Measurements from ENCODE around the gene SPCS1.
"Not testable (repeated sequence)": the region's sequence is repeated elsewhere in the genome, so short reads cannot be mapped to it uniquely, and the experiment has no call there.

Gene SPCS1

DNA sequence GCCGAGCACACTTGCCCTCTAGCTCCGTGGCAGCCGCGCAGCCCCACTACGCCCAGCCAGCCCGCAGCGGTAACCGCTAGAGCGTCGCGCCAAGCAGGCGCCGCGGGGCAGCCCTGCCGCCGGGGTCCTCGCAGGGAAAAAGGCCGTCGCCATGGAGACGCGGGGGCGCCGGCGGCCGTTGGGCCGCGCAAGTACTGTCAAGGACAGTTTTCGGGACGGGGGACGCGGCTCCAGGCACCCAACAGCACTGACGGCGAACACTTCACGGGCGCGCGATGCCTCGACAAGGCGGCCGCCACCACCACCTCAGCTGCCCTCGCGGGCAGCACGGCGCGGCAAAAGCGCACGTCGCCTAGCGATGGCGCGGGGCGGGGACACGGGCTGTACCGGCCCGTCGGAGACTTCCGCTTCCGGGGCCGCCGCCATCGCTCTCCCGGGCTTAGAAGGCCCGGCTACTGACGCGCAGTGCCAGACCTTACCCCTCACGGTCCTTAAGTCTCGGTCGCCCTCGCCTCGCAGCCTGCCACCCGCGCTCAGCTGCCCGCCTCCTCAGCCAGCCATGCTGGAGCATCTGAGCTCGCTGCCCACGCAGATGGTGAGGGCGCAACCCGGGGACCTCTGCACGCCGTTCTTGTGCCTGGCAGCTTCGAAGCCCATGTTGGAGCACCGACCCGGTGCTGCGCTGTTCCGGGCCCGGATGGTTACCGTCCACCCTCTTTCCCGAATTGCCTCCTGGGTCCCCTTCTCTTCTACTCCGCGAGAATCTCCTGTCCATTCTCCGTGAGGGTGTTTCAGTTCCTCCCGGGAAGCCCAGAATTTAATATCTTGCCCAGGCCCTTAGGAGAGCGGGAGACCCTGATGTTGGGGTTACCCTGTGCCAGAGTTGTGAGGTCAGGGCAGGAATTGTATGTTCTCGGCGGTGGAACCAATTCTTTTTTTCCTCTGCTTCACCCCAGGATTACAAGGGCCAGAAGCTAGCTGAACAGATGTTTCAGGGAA lies at the start of gene SPCS1, which contains the start of gene GLT8D1:
Gene SPCS1, plus strand, starts transcription at position 419 of the 999 bp plus-strand sequence. Its CDS starts 141 bp downstream, at position 560.
Gene GLT8D1, minus strand, starts transcription at position 104 of the 999 bp plus-strand sequence. CDS start 5,331 bp downstream, outside the sequence.
- peak; percentile 82 for DNase-seq

DNA sequence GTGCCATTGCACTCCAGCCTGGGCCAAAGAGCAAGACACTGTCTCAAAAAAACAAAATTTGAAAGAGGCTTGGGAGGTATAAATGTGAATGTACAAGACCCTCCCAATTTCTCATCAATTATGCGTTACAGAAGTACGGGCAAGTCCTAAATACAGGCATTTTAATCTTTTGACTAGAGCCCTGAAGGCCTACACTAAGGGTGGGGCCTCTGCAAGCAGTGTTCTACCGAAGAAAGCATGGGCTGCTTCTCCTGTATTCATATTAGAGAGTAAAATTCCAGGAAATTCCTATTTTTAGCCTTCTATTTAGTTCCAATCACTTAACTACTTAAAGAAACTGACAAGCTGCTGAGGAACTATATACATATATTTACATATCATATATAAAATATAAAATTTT lies 45.9 kb upstream of the SPCS1 start:
- DNase-seq = no peak

DNA sequence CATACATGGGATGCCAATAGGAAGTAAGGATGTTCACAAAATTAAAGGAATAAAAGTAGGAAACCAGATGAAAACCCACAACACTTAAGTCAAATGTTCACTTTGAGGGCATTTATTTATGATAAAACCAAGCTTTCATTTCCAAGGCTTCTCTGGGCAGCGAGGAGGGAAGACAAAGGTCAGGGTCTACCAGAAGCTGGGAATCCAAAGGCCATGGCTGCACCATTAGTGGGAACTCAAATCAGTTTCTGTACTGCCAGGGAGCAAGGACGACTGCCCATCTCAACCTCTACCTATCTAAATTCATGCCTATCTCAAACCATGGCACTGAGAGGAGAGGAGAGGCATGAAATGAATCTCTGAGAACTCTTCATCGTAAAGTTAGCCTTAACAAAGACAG lies 42.8 kb upstream of the SPCS1 start:
- no peak for DNase-seq

GRCh38 chr3:52670621-52671521 lies 35.0 kb upstream of the SPCS1 start:
- no peak for DNase-seq

DNA sequence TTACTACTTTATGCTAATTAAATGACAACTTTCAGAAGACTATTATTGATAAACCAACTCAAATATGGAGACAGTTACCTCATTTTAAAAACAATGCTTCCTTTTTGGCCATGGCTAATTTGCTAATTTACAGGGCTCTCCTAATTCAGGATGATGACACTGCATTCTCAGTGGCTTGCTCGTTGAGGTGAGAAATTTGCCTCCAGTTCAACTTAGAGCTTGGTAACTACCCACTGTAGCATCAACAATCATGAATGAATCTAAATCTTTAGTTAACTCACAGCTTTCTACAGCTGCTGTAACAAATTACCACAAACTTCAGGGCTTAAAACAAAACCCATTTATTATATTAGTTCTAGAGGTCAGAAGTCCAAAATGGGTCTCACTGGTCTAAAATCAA lies 34.2 kb upstream of the SPCS1 start:
- no peak for DNase-seq

- not testable (repeated sequence) for DNase-seq
Observed at GRCh38 chr3:52676201-52676600, 29.7 kb upstream of the SPCS1 start.

GRCh38 chr3:52678265-52679198 lies 27.4 kb upstream of the SPCS1 start:
- DNase-seq = no peak

DNA sequence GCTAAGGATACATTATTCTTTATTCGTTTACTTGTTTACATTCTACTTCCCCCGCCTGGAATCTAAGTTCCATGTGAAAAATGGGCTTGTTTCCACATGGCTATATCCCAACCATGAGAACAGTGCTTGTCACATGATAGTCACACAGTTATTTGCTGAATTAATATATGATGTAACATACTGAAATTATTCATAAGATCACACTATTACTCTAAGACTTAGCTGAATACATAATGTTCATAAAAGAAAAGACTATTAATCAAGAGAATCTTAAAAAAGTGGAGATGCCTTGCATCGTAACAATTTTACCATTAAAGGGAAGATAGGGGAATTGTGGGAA lies 26.7 kb upstream of the SPCS1 start:
- no peak for DNase-seq

DNA sequence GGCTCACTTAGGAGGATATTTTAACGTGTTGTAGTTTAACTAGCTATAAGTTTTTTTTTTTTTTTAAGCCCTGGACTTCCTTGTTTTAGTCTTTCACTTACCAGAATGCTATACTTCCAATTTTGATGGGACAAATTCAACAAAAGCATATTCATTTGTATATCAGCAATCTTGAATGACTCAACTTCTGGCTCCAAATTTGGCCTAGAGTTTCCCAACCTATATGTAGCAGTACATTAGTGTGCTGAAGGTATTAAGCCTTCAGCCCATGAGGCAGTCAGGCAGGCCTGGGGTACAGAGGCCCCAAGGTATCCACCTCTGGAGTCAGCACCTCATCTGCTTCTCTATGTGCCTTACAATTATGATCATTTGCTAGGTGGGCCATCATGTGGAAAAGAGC lies 26.1 kb upstream of the SPCS1 start:
- DNase-seq = no peak

GRCh38 chr3:52681596-52681995 lies 24.3 kb upstream of the SPCS1 start:
- no peak for DNase-seq

DNA sequence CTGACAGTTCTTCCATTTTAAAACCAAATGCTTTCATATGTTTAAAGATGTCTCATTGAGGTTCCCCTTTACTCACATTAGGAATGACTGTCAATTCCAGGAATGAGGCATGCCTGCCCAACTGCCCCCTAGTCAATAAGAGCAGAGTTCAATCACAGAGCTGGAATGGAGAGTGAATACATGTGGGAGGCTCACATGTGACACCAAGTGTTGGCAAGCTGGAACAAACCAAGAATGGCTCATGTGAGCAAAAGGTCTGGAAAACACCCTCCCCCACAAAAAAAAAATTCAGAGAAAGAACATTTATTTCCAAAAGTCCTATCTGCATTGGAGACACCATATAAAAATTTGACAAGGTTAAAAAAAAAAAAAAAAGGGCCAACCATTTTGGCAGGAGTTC lies 23.9 kb upstream of the SPCS1 start:
- DNase-seq = no peak

GRCh38 chr3:52683611-52684010 lies 22.3 kb upstream of the SPCS1 start:
- DNase-seq = no peak

- DNase-seq = no peak
Observed at GRCh38 chr3:52684184-52684583, 21.7 kb upstream of the SPCS1 start.

GRCh38 chr3:52685285-52685708 lies 20.6 kb upstream of the SPCS1 start:
- DNase-seq = peak; percentile 75

GRCh38 chr3:52685709-52686691 lies 19.9 kb upstream of the SPCS1 start, which contains the start of the genes GNL3 and PBRM1:
Gene GNL3 (plus strand): TSS chr3:52686032. CDS start chr3:52686093, 61 bp downstream.
Gene PBRM1 (minus strand): TSS chr3:52685913.
- DNase-seq = peak; percentile 89

DNA sequence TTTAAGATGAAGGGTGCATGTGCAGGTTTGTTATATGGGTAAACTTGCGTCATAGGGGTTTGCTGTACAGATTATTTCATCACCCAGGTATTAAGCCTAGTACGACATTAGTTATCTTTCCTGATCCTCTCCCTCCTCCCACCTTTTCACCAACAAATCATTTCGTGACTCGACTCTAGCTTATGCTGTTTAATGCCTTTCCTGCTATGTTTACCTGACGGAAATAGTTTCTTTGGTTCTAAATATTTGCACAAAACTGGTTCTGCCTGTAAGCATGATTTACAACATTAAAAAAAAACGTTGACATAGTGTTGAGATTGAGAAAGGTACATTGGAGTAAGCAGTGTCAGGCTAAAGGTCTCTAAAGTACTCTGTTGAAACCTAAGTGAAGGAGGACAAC lies 17.6 kb upstream of the SPCS1 start:
- DNase-seq = no peak

DNA sequence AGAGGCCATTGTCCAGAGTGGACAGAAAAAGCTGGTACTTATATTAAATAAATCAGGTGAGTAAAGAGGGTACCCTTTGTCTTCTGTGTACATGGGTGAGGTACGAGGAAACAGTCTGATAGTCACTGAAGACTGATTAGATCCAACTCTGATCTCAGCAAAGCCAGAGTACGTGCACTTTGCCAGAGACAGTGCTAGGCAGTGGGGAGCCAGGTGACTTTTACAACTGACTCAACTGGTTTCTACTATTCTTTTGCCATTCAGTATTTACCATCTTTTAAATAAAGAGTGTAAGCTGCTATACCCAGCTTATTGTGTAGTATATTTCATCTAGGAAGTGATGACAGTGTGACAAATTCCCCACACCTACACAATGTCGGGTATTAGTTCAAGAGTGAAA lies 16.8 kb upstream of the SPCS1 start:
- no peak for DNase-seq

DNA sequence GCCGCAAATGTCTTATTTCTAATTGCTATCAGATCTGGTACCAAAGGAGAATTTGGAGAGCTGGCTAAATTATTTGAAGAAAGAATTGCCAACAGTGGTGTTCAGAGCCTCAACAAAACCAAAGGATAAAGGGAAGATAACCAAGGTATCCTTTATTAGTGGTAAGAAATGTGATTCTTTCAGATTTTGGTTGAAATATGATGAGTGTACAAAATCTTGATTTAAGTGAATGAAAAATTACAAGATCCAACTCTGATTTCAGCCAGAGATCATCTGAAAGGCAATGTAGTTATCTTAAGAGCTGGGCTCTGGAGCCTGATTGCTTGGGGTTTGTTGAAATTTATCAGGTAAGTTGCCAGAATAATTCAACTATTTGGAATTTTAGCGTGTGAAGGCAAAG lies 15.3 kb upstream of the SPCS1 start:
- no peak for DNase-seq

DNA sequence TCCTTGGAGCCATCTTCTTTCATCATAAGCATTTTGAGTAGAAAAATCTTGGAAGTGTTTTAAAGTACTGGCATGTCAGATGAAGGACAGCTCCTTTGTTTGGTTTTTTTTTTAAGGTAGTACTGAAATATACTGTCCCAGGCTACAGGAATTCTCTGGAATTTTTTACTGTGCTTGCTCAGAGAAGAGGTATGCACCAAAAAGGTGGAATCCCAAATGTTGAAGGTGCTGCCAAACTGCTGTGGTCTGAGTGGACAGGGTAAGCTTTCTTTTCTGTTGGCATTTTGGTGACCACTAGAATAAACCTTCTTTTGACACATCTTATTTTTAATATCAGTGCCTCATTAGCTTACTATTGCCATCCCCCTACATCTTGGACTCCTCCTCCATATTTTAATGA lies 12.8 kb upstream of the SPCS1 start:
- DNase-seq = no peak

DNA sequence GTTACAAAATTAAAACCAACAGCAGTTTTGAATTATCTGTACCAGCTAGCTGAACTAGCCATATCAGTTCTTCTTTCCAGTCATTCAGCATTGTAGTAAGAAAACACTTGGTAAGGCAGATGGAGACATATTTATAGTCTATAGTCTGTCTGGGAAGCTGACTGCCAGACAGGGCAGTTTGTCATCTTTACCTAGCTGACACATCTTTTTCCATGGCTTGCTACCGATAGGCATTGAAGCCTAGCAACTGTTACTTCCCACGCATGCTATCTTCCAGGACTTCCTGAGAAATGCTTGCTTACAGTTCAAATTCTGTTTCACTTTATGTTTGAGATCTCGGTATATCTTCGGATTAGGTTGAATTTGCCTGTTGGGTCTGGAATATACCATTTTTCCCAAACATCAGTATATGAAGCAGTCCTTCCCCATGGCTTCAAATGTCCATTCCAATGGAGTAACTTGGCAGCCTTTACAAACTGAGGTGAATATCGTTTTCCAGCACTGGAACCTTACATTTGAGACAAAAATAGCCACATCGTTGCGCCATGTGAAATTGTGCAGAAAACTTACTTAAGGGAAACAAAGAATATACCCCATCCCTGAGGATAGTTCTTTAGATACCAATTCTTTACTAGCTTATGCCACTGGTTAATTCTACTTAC lies 11.2 kb upstream of the SPCS1 start:
- DNase-seq = no peak

All from stimulated activated CD4-positive, alpha-beta T cell treated with anti-CD3 and anti-CD28 coated beads, Interleukin-12 subunit alpha, Interleukin-12 subunit beta, amount 100 ng/mL, for 4 hours (primary cell).